Activated CD8-positive, alpha-beta T cell treated with anti-CD3 and anti-CD28 coated beads, Interleukin-2, amount 10 ng/mL, durations not matched to agents 7 days and 5 days (primary cell): ENCODE results near the gene DBN1. TPM values are rescaled to one million over a fixed set of nuclear protein-coding genes. Genes with fewer than 3 reads are reported as not detected.

ENCODE experiments used
- ATAC-seq: fragments of 150-1000 bp; cut with Tn5 transposase; one replicate; pipeline ENCODE4 v1.10.0; 2021; ENCODE audit warnings: moderate library complexity
- CTCF ChIA-PET: fragments of 350-600 bp; sonication (Branson Sonifier 250); formaldehyde crosslinking; loops from one replicate; lab custom pipeline; 2021; ENCODE audit warnings: antibody characterized with exemption; lab: Charles Lee
- POLR2A ChIA-PET: fragments of 350-600 bp; sonication (Branson Sonifier 250); formaldehyde crosslinking; loops from one replicate; lab custom pipeline; 2021; ENCODE audit warnings: antibody characterized with exemption; lab: Charles Lee
- DNase-seq: peaks from one replicate; pipeline ENCODE4 v3.0.0-alpha.2; 2020
- H3K27ac Mint-ChIP-seq: one replicate; pipeline ENCODE4 v1.8.0; 2021; ENCODE audit warnings: mild to moderate bottlenecking, mixed read lengths
- H3K27me3 Mint-ChIP-seq: one replicate; pipeline ENCODE4 v1.8.0; 2021; ENCODE audit warnings: low read depth, mixed read lengths
- H3K36me3 Mint-ChIP-seq: one replicate; pipeline ENCODE4 v1.8.0; 2021; ENCODE audit warnings: low read depth, mixed read lengths
- H3K4me1 Mint-ChIP-seq: one replicate; pipeline ENCODE4 v1.8.0; 2021; ENCODE audit warnings: low read depth, mixed read lengths
- H3K4me3 Mint-ChIP-seq: one replicate; pipeline ENCODE4 v1.8.0; 2021; ENCODE audit warnings: mild to moderate bottlenecking, mixed read lengths
- H3K9me3 Mint-ChIP-seq: one replicate; pipeline ENCODE4 v1.8.0; 2022; ENCODE audit warnings: mixed read lengths; ENCODE audit not compliant: insufficient read depth
- total RNA-seq, 2 experiments: library from RNA; stranded (reverse); gene quantifications; one replicate each; pipeline ENCODE4 v1.2.3, GENCODE V29; 2021

DBN1 gene
- total RNA-seq, 2 experiments from 2014 or later, result 92.9 to 104 TPM

- H3K27me3 Mint-ChIP-seq, result peaks cover 3% of the 10 kb centered on the region
- H3K4me1 Mint-ChIP-seq, result peaks cover 30% of the 10 kb centered on the region
These were observed 18.9 kb downstream of the DBN1 start for GRCh38 chr5:177454397-177455035.

GRCh38 chr5:177453852-177454396 lies 19.5 kb downstream of the DBN1 start:
- Mint-ChIP-seq H3K4me1 (peaks cover 30% of the 10 kb centered on the region), H3K27me3 (peaks cover 3% of the 10 kb centered on the region), H3K9me3 (no peaks in the 10 kb centered on the region), H3K27ac (peak overlapping the region; percentile 77), H3K4me3 (peak overlapping the region; percentile 78), H3K36me3 (peaks cover 7% of the 10 kb centered on the region)
- ChIA-PET CTCF (interaction anchor here (1.1 to 8.6 kb wide), 19 partner anchors 9 to 145 kb away, joined by 3 to 337 read pairs (median 16); partner anchors contain the start of genes DDX41, GRK6, PDLIM7 and PFN3), POLR2A (interaction anchor here (1.1 to 19.4 kb wide), 5 partner anchors 8 to 64 kb away, joined by 3 to 245 read pairs (median 21); partner anchors contain the start of genes GRK6 and PRR7)
- DNase-seq, result no peak
- no peak for ATAC-seq

More at GRCh38 chr5:177454397-177455035, 18.9 kb downstream of the DBN1 start:
- no peaks in the 10 kb centered on the region for H3K9me3 Mint-ChIP-seq
- peak overlapping the region; percentile 75 for H3K27ac Mint-ChIP-seq
- H3K36me3 Mint-ChIP-seq, result peaks cover 7% of the 10 kb centered on the region
- ATAC-seq, result peak; percentile 50
- peak overlapping the region; percentile 78 for H3K4me3 Mint-ChIP-seq
- DNase-seq, result peak; percentile 94
- ChIA-PET CTCF (interaction anchor here (0.6 to 8.6 kb wide), 35 partner anchors 9 to 917 kb away, joined by 3 to 337 read pairs (median 8); partner anchors contain the start of genes DDX41, F12, GRK6 and LMAN2), POLR2A (interaction anchor here (1.0 to 19.4 kb wide), 11 partner anchors 9 to 145 kb away, joined by 3 to 245 read pairs (median 5); partner anchors contain the start of genes GRK6 and PRR7)

GRCh38 chr5:177452688-177453638 lies 20.5 kb downstream of the DBN1 start:
- ATAC-seq, result no peak
- H3K4me1 Mint-ChIP-seq, result peaks cover 38% of the 10 kb centered on the region

GRCh38 chr5:177450667-177451424 lies 22.6 kb downstream of the DBN1 start:
- POLR2A ChIA-PET, result interaction anchor here (0.8 to 19.4 kb wide), 2 partner anchors 14 to 21 kb away, joined by 3 to 245 read pairs; partner anchors contain the start of gene GRK6
- DNase-seq, result no peak
- CTCF ChIA-PET, result interaction anchor here (1.1 to 9.0 kb wide), 5 partner anchors 22 to 60 kb away, joined by 5 to 337 read pairs (median 175); partner anchors contain the start of genes GRK6 and PFN3
- Mint-ChIP-seq H3K4me1 (peaks cover 34% of the 10 kb centered on the region), H3K36me3 (peaks cover 2% of the 10 kb centered on the region), H3K27me3 (peaks cover 9% of the 10 kb centered on the region), H3K9me3 (no peaks in the 10 kb centered on the region), H3K27ac (no peak overlapping the region), H3K4me3 (no peak overlapping the region)
- no peak for ATAC-seq

More at GRCh38 chr5:177452688-177453638, 20.5 kb downstream of the DBN1 start:
- H3K27me3 Mint-ChIP-seq, result peaks cover 9% of the 10 kb centered on the region
- no peak for DNase-seq
- peak overlapping the region; percentile 78 for H3K4me3 Mint-ChIP-seq
- H3K9me3 Mint-ChIP-seq, result no peaks in the 10 kb centered on the region
- POLR2A ChIA-PET, result interaction anchor here (1.1 to 19.4 kb wide), 5 partner anchors 19 to 63 kb away, joined by 3 to 245 read pairs (median 21); partner anchors contain the start of gene GRK6
- H3K36me3 Mint-ChIP-seq, result peaks cover 9% of the 10 kb centered on the region
- CTCF ChIA-PET, result interaction anchor here (0.6 to 8.6 kb wide), 18 partner anchors 8 to 144 kb away, joined by 3 to 337 read pairs (median 5); partner anchors contain the start of genes DDX41, GRK6, PFN3 and PRR7
- H3K27ac Mint-ChIP-seq, result no peak overlapping the region

GRCh38 chr5:177449140-177450061 lies 24.0 kb downstream of the DBN1 start:
- Mint-ChIP-seq H3K27me3 (peaks cover 9% of the 10 kb centered on the region), H3K27ac (no peak overlapping the region), H3K4me1 (peaks cover 49% of the 10 kb centered on the region), H3K4me3 (no peak overlapping the region), H3K9me3 (no peaks in the 10 kb centered on the region), H3K36me3 (peaks cover 2% of the 10 kb centered on the region)
- ChIA-PET POLR2A (interaction anchor here (1.1 to 19.4 kb wide), 4 partner anchors 19 to 89 kb away, joined by 4 to 245 read pairs (median 16); partner anchors contain the start of gene GRK6), CTCF (interaction anchor here (1.4 to 9.0 kb wide), 5 partner anchors 8 to 59 kb away, joined by 4 to 177 read pairs (median 6); no protein-coding TSS in a partner anchor)
- ATAC-seq (no peak), DNase-seq (no peak)

GRCh38 chr5:177448244-177448950 lies 25.0 kb downstream of the DBN1 start:
- Mint-ChIP-seq H3K27me3 (peaks cover 9% of the 10 kb centered on the region), H3K4me1 (peaks cover 48% of the 10 kb centered on the region), H3K36me3 (peaks cover 2% of the 10 kb centered on the region), H3K9me3 (no peaks in the 10 kb centered on the region), H3K27ac (peak overlapping the region; percentile 58), H3K4me3 (peak overlapping the region; percentile 70)
- DNase-seq, result no peak
- ATAC-seq, result no peak
- POLR2A ChIA-PET, result interaction anchor here (1.0 to 19.4 kb wide), 6 partner anchors 8 to 135 kb away, joined by 3 to 245 read pairs (median 6); partner anchors contain the start of gene GRK6
- CTCF ChIA-PET, result interaction anchor here (1.1 to 9.0 kb wide), 9 partner anchors 9 to 79 kb away, joined by 3 to 177 read pairs (median 6); no protein-coding TSS in a partner anchor

GRCh38 chr5:177447611-177448243 lies 25.7 kb downstream of the DBN1 start:
- Mint-ChIP-seq H3K4me1 (peaks cover 43% of the 10 kb centered on the region), H3K27me3 (peaks cover 6% of the 10 kb centered on the region), H3K36me3 (peaks cover 6% of the 10 kb centered on the region), H3K27ac (peak overlapping the region; percentile 52), H3K4me3 (peak overlapping the region; percentile 70), H3K9me3 (no peaks in the 10 kb centered on the region)
- DNase-seq (no peak), ATAC-seq (no peak)
- ChIA-PET POLR2A (interaction anchor here (0.8 to 19.4 kb wide), 10 partner anchors 7 to 135 kb away, joined by 3 to 245 read pairs (median 6); partner anchors contain the start of gene GRK6), CTCF (interaction anchor here (0.7 to 9.0 kb wide), 10 partner anchors 9 to 79 kb away, joined by 3 to 177 read pairs (median 6); no protein-coding TSS in a partner anchor)

GRCh38 chr5:177447066-177447610 lies 26.3 kb downstream of the DBN1 start:
- ChIA-PET POLR2A (interaction anchor here (0.8 to 19.4 kb wide), 9 partner anchors 7 to 134 kb away, joined by 3 to 245 read pairs (median 6); partner anchors contain the start of gene GRK6), CTCF (interaction anchor here (0.7 to 9.0 kb wide), 10 partner anchors 8 to 57 kb away, joined by 3 to 177 read pairs (median 6); no protein-coding TSS in a partner anchor)
- H3K9me3 Mint-ChIP-seq, result no peaks in the 10 kb centered on the region
- H3K36me3 Mint-ChIP-seq, result peaks cover 12% of the 10 kb centered on the region
- no peak overlapping the region for H3K27ac Mint-ChIP-seq
- H3K27me3 Mint-ChIP-seq, result peaks cover 6% of the 10 kb centered on the region
- ATAC-seq (peak; percentile 49), DNase-seq (peak; percentile 81)
- peaks cover 46% of the 10 kb centered on the region for H3K4me1 Mint-ChIP-seq
- H3K4me3 Mint-ChIP-seq, result peak overlapping the region; percentile 70
